AG04449 (cell line): Measurements from ENCODE around the gene CD1C.

Experiments used
- CTCF ChIA-PET: fragments of 350-600 bp; formaldehyde crosslinking; extraction: SDS; loops from one replicate; lab custom pipeline; 2021; ENCODE audit warnings: antibody characterized with exemption; lab: Yijun Ruan, JAX
- POLR2A ChIA-PET: fragments of 400-600, 350-600 bp; formaldehyde crosslinking; extraction: SDS; loops from one replicate; lab custom pipeline; 2020; ENCODE audit warnings: antibody characterized with exemption, inconsistent platforms; lab: Yijun Ruan, JAX
- DNase-seq: peaks from one replicate; pipeline ENCODE4 v3.0.0-alpha.2; 2010; ENCODE audit warnings: low read depth, low spot score
- H3K4me3 ChIP-seq: 2 replicates; pipeline ENCODE4 v1.5.1; 2011; ENCODE audit warnings: low read depth, mild to moderate bottlenecking, control low read depth, low read length
- CTCF ChIP-seq: IDR thresholded peaks from one replicate; pipeline ENCODE4 v1.5.1; 2011; ENCODE audit warnings: mild to moderate bottlenecking, moderate library complexity, low read length, control low read depth, inconsistent platforms; ENCODE audit not compliant: insufficient read depth; ENCODE audit errors: missing control alignments

CD1C gene

GRCh38 chr1:158289811-158290210, at the start of gene CD1C:
TSS of gene CD1C (plus strand) at chr1:158289923. CDS start at chr1:158290065, 142 bp downstream.
- no peak for TF ChIP-seq CTCF
- ChIA-PET POLR2A (no interaction called here), CTCF (no interaction called here)
- DNase-seq: no peak
- no peak within 1 kb of the TSS for H3K4me3 ChIP-seq

- ChIA-PET POLR2A (no interaction called here), CTCF (no interaction called here)
- TF ChIP-seq CTCF: no peak
- DNase-seq: no peak
- no peak overlapping the region for H3K4me3 ChIP-seq
Observed at GRCh38 chr1:158246650-158247049, 43.1 kb upstream of the CD1C start.

- ChIA-PET POLR2A (no interaction called here), CTCF (no interaction called here)
- no peak for DNase-seq
- no peak for TF ChIP-seq CTCF
- no peak overlapping the region for H3K4me3 ChIP-seq
Observed at GRCh38 chr1:158248118-158248517, 41.6 kb upstream of the CD1C start.

- ChIA-PET POLR2A (no interaction called here), CTCF (no interaction called here)
- TF ChIP-seq CTCF: no peak
- no peak overlapping the region for H3K4me3 ChIP-seq
- DNase-seq: no peak
Observed at GRCh38 chr1:158248771-158249170, 41.0 kb upstream of the CD1C start.

- CTCF ChIA-PET: no interaction called here
- TF ChIP-seq CTCF: no peak
- DNase-seq: no peak
- POLR2A ChIA-PET: no interaction called here
- no peak overlapping the region for H3K4me3 ChIP-seq
Observed at GRCh38 chr1:158249646-158250045, 40.1 kb upstream of the CD1C start.

- ChIA-PET CTCF (interaction anchor here (1.1 kb wide), 1 partner anchor 48 kb away, joined by 3 read pairs; no protein-coding TSS in a partner anchor), POLR2A (no interaction called here)
- no peak for DNase-seq
Observed at GRCh38 chr1:158251163-158251562, 38.6 kb upstream of the CD1C start.

More at GRCh38 chr1:158251163-158251562, 38.6 kb upstream of the CD1C start:
- TF ChIP-seq CTCF: no peak
- H3K4me3 ChIP-seq: no peak overlapping the region
